Measurements from ENCODE around the gene PDZD2. TPM values are rescaled to one million over a fixed set of nuclear protein-coding genes. Genes with fewer than 3 reads are reported as not detected.

Gene PDZD2
- total and polyA plus RNA-seq, 12 donors: 2.2 to 10.3 (median 5.0) TPM

DNA sequence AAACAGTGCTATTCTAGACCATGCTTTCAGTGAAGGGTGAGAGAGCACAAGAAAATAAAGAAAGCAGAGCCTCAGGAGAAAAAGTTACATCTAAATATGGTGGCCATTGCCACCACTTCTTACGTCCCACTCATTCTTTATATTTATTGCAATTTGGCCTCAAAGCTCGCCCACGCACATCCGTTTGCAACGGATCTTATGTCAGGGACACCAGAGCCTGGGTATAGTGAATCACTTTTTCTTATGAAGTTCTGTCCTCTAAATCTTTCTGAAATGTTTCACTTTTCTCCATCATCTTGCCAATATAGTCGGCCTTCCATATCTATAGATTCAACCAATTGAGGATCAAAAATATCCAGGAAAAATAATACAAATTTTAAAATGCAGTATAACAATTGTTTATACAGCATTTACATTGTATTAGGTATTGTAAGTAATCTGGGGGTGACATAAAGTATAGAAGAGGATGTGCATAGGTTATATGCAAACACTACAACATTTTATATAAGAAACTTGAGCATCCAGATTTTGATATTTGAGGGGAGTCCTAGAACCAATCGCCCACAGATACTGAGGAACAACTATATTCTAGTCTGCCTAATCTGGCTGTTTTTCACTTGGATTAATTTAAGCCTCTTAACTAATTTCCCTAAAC lies 500.0 kb downstream of the PDZD2 start:
- H3K4me1 ChIP-seq (replicated peaks in 1 of 2): peaks cover 0 to 18% of the 10 kb centered on the region in 2 donors
- no peaks in the 10 kb centered on the region for H3K9me3 ChIP-seq (replicated peaks in 1 of 3)
- peaks cover 0 to 19% of the 10 kb centered on the region in 2 donors for H3K36me3 ChIP-seq (replicated peaks in 1 of 2)
- no peak overlapping the region for H3K4me3 ChIP-seq
- intact Hi-C loops (cut with DNase I): no loop called here
- TF ChIP-seq, protein P1, sequence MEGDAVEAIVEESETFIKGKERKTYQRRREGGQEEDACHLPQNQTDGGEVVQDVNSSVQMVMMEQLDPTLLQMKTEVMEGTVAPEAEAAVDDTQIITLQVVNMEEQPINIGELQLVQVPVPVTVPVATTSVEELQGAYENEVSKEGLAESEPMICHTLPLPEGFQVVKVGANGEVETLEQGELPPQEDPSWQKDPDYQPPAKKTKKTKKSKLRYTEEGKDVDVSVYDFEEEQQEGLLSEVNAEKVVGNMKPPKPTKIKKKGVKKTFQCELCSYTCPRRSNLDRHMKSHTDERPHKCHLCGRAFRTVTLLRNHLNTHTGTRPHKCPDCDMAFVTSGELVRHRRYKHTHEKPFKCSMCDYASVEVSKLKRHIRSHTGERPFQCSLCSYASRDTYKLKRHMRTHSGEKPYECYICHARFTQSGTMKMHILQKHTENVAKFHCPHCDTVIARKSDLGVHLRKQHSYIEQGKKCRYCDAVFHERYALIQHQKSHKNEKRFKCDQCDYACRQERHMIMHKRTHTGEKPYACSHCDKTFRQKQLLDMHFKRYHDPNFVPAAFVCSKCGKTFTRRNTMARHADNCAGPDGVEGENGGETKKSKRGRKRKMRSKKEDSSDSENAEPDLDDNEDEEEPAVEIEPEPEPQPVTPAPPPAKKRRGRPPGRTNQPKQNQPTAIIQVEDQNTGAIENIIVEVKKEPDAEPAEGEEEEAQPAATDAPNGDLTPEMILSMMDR (IDR thresholded peaks at IDR 0.05): no peak
- no peak for TF ChIP-seq POLR2A (IDR thresholded peaks at IDR 0.05)
- peak in 4 of 7 donors; percentile 40 to 66 (median 52) for DNase-seq
- WGBS, 4 donors: 51 to 63% (median 57%) methylated on average over 7 of the region's 7 CpGs
- peak overlapping the region in 2 of 5 donors; percentile 34 to 37 for H3K27ac ChIP-seq
- no peaks in the 10 kb centered on the region for H3K27me3 ChIP-seq

DNA sequence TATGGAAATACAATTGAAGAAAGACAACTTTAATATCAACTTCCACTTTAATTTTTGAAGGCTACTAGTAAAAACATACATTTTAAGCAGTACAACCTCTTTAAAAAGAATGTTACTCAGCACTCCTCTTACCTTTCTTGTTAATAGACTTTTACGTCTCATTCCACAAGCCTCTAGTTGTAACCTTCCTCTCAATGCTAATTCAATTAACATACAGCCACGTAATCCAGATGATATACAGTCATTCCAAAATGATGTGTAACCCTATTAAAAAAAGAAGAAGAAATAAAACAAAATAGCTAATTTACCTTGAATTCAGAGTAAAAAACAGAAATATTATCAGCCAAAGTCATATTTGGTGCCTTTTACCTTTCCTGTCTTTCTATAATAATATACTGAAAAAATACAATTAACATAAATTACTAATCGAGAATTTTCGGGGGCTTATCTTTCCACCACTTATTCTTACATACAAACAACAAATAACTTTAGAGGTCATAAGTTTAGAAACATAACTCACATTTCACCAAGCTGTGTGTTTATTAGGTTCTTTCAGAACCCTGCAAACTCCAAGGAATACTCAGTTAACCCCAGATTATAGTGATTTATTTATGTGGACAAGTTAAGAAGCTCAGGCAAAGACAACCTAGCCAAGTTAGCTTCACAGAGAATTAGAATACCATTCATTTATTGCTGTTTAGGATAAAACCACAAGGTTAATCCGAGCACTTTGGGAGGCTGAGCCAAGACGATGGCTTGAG lies 504.9 kb downstream of the PDZD2 start:
- no peak for DNase-seq
- intact Hi-C loops (cut with DNase I): no loop called here
- H3K9me3 ChIP-seq (replicated peaks in 1 of 3): no peaks in the 10 kb centered on the region
- WGBS, 4 donors: 51 to 70% (median 59%) methylated on average over 6 of the region's 6 CpGs
- H3K27me3 ChIP-seq: no peaks in the 10 kb centered on the region
- H3K4me1 ChIP-seq (replicated peaks in 1 of 2): peaks cover 6 to 50% of the 10 kb centered on the region in 2 donors
- H3K27ac ChIP-seq: peak overlapping the region in 1 of 5 donors; percentile 13
- TF ChIP-seq, protein P1 (IDR thresholded peaks at IDR 0.05): no peak
- no peak for TF ChIP-seq POLR2A (IDR thresholded peaks at IDR 0.05)
- no peaks in the 10 kb centered on the region for H3K36me3 ChIP-seq (replicated peaks in 1 of 2)
- no peak overlapping the region for H3K4me3 ChIP-seq

DNA sequence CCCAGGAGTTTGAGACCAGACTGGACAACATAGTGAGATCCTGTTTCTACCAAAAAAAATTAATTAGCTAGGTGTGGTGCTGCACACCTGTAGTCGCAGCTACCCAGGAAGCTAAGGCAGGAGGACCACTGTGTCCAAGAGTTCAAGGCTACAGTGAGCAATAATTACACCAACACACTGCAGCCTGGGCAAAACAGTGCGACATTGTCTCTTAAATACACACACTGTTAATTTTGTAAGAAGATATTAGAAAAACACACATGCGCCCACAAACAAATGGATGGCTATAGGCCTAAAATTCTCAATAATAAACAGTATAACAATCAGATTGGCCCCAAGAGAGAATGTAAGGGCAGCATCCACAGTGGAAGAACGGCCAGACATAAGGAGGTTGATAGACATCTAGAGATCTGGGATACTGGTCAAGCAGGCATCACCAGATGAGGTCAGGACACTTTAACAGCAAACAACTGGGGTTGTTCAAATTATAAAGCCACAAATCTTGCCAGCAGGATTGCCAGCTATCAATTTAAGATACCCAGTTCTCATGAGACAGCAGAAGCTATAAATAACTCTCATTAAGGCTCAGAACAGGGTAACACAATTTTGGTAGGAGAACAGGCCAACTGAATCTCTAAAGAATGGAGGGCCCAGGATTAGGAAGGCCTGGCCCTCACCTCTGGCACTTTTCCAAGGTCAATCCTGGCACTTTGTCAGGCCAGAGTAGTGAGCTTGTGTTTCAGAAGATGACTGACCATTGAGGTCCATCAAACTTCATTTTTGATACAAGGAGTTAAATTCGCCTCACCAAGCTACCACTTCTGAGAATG lies 505.7 kb downstream of the PDZD2 start:
- peaks cover 6 to 57% of the 10 kb centered on the region in 2 donors for H3K4me1 ChIP-seq (replicated peaks in 1 of 2)

More for the DNA sequence above, 505.7 kb downstream of the PDZD2 start:
- Histone ChIP-seq H3K27ac (peak overlapping the region in 1 of 5 donors; percentile 11), H3K4me3 (no peak overlapping the region), H3K27me3 (no peaks in the 10 kb centered on the region), H3K9me3 (replicated peaks in 1 of 3) (no peaks in the 10 kb centered on the region), H3K36me3 (replicated peaks in 1 of 2) (no peaks in the 10 kb centered on the region)
- intact Hi-C loops (cut with DNase I): no loop called here
- TF ChIP-seq, protein P1 (IDR thresholded peaks at IDR 0.05): no peak
- no peak for TF ChIP-seq POLR2A (IDR thresholded peaks at IDR 0.05)
- 84 to 89% (median 85%) methylated on average over 5 of the region's 5 CpGs for WGBS, 4 donors
- DNase-seq: peak in 6 of 7 donors; percentile 27 to 68 (median 48)
